NB4 (cell line): ENCODE results near the gene LONP2.

Experiments used
- DNase-seq: peaks from one replicate; pipeline ENCODE4 v3.0.0; 2010; ENCODE audit warnings: low read depth
- H3K4me3 ChIP-seq: one replicate; pipeline ENCODE4 v1.5.1; 2011; ENCODE audit warnings: mild to moderate bottlenecking, low read depth, low read length, moderate library complexity
- MYC ChIP-seq: IDR thresholded peaks from 2 replicates; pipeline ENCODE4 v1.6.1; 2011; ENCODE audit warnings: low read depth, low read length
- POLR2A ChIP-seq: IDR thresholded peaks from 2 replicates; pipeline ENCODE4 v1.6.1; 2011; ENCODE audit warnings: mild to moderate bottlenecking; ENCODE audit not compliant: insufficient read length; ENCODE audit errors: extremely low read depth
- TF ChIP-seq, protein P1 (sequence below): IDR thresholded peaks from 2 replicates; pipeline ENCODE4 v1.6.1; 2011; ENCODE audit warnings: low read depth, low read length
- TF ChIP-seq, protein P2 (sequence below): IDR thresholded peaks from one replicate; pipeline ENCODE4 v1.5.1; 2012; ENCODE audit warnings: low read depth, low read length

The LONP2 gene

DNA sequence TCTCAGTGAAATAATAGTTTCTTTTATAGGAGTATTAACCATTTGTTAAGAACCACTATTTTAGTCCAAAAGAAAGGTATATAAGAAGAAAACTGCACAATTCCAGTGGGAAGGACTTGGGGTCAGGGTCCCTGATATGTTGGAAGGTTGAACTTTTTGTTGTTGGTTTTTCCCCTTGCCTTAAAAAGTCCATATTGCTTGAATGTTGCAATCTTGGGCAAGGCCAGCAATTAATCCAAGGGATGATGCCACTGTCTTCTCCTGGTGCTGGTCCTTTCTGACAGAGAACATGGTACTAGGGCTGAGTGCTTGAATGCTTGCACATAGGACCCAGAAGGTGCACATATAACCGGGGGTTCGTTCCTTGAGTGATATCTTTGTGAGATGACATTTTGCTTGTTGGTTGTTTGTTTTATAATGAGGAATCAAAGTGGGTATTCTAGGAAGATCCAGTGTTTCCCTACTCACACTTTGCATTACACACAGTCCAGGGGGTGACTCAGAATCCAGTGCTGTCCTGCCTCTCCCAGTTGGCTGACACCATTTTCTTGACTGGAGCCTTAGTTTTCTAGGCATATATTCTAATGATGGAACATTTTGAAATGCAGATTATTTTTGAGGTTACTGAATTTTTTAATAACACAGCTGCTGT is 86.2 kb downstream of the LONP2 start:
- TF ChIP-seq MYC (no peak), POLR2A (no peak)
- TF ChIP-seq, protein P1, sequence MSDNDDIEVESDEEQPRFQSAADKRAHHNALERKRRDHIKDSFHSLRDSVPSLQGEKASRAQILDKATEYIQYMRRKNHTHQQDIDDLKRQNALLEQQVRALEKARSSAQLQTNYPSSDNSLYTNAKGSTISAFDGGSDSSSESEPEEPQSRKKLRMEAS: no peak
- TF ChIP-seq, protein P2, sequence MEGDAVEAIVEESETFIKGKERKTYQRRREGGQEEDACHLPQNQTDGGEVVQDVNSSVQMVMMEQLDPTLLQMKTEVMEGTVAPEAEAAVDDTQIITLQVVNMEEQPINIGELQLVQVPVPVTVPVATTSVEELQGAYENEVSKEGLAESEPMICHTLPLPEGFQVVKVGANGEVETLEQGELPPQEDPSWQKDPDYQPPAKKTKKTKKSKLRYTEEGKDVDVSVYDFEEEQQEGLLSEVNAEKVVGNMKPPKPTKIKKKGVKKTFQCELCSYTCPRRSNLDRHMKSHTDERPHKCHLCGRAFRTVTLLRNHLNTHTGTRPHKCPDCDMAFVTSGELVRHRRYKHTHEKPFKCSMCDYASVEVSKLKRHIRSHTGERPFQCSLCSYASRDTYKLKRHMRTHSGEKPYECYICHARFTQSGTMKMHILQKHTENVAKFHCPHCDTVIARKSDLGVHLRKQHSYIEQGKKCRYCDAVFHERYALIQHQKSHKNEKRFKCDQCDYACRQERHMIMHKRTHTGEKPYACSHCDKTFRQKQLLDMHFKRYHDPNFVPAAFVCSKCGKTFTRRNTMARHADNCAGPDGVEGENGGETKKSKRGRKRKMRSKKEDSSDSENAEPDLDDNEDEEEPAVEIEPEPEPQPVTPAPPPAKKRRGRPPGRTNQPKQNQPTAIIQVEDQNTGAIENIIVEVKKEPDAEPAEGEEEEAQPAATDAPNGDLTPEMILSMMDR: no peak

DNA sequence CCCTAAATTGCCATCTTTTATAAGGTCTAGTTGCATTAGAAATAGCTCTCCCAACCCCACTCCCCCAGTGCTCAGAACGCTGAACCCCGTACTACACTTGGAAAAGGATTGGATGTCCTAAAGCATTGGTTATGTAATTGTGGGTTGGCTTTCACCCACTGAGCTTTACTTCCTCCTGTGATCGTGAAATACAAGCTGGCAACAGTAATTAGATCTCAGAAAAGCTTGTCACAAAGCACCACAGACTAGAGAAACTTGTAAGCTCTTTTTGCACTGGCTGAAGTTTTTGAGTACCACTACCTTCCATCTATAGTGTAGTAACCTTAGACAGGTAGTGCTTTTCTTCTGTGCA is 86.7 kb downstream of the LONP2 start:
- H3K4me3 ChIP-seq: no peak overlapping the region
- peak; percentile 60 for DNase-seq
- TF ChIP-seq POLR2A (no peak), MYC (no peak)
- TF ChIP-seq, protein P2: no peak
- TF ChIP-seq, protein P1: no peak

More for the DNA sequence above, 86.2 kb downstream of the LONP2 start:
- no peak overlapping the region for H3K4me3 ChIP-seq
- DNase-seq: no peak

DNA sequence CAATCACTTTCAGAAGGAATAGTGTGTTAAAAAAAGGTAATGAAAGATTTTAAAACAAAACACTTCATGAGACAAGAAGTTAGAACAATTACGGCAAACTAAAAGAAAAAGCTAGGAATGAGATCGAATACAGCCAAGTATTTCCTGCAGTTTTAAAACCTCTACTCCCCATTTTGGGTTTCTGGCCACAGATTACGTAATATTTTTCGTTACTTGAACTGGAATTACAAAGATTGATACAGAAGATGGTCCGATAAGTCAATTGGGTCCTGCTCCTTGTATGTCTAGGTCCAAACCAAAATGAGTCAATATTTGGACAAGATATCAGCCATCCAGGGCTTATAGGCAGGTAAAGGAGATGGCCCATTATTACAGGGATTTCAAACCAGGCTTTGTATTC is 88.9 kb downstream of the LONP2 start:
- DNase-seq: no peak
- no peak for TF ChIP-seq MYC
- TF ChIP-seq, protein P2: no peak
- TF ChIP-seq, protein P1: no peak
- TF ChIP-seq POLR2A: no peak
- H3K4me3 ChIP-seq: no peak overlapping the region

DNA sequence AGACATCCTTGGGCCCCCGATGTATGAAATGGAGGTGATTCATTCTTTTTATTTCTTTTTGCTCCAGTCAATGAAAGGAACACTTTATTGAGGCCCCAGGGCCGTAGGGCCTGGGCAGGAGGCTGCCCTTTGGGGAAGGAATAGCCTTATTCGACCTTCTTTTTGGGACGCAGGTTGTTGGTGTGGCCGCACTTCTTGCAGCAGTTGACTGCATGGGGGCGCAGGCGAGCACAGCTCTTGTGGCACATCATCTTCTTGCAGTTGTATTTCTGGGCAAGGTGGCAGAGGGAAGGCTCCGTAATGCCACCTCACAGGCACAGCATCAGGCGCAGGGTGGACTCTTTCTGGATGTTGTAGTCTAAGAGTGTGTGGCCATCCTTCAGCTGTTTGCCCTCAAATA is 90.2 kb downstream of the LONP2 start:
- no peak for DNase-seq
- TF ChIP-seq POLR2A (no peak), MYC (no peak)
- TF ChIP-seq, protein P1: no peak
- TF ChIP-seq, protein P2: no peak
- no peak overlapping the region for H3K4me3 ChIP-seq

DNA sequence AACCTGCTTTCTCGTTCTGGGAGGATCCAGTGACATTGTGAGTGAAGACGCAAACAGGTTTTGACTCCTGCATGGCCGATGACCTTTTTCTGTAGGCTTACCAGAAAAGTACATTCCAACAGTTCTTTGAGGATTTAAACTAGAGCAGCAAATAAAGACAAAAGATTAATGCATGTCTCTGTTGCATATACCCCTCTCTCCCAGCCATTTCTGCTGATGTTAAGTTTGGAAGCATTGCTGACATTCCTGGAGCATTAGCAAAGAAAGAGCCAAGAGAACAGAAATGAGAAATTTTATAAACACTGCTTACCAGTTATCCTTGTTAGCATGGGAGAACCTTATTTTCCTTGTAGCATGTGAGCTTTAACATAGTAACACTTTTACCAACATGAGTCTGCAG is 91.9 kb downstream of the LONP2 start:
- TF ChIP-seq, protein P2: no peak
- no peak for TF ChIP-seq POLR2A
- no peak for TF ChIP-seq MYC
- TF ChIP-seq, protein P1: no peak
- no peak overlapping the region for H3K4me3 ChIP-seq
- no peak for DNase-seq

DNA sequence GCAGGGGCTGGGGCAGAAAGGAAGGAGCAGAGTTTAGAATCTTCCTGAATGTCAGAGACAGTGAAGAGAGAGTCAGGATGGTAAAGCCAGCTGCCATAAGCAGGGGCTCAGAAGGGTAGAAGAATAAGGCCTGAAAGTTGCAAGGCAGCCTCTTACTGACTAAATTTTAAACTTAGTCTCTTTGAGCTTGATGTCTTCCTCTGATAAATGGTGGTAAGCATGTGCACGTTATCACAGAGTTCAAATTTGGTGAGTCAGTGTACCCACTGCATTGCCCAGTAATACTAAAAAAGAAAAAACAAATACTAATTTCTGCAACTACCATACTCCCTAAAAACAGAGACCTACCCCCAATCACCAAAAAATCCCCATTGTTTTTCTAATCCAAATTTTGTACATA is 96.0 kb downstream of the LONP2 start:
- no peak for DNase-seq
- H3K4me3 ChIP-seq: no peak overlapping the region
- TF ChIP-seq POLR2A (no peak), MYC (no peak)
- TF ChIP-seq, protein P2: no peak
- TF ChIP-seq, protein P1: no peak
